Esophagus squamous epithelium (tissue), 5 donors: ENCODE data around the gene ITGA11. TPM values are rescaled to one million over a fixed set of nuclear protein-coding genes. Genes with fewer than 3 reads are reported as not detected.

Experiments
- DNase-seq: peaks from one replicate; lab custom pipeline; 2025; lab: John Stamatoyannopoulos, UW
- H3K27ac ChIP-seq, 4 donors: fragments of 200-600 bp; sonication (generic); one replicate each; pipeline ENCODE4 v1.5.1; 2016 to 2019; ENCODE audit warnings: mild to moderate bottlenecking in 1 of 4
- H3K27me3 ChIP-seq, 4 donors: fragments of 200-600 bp; sonication (generic); 1 replicate in 3 of 4; 2 replicates in 1 of 4; pipeline versions ENCODE4 v1.5.1 to v1.6.0; 2017 to 2021; ENCODE audit warnings: antibody characterized with exemption in 1 of 4
- H3K36me3 ChIP-seq, 3 donors: fragments of 200-600 bp; sonication (generic); one replicate each; pipeline ENCODE4 v1.5.1; 2016 to 2019
- H3K4me1 ChIP-seq, 3 donors: fragments of 200-600 bp; sonication (generic); one replicate each; pipeline ENCODE4 v1.5.1; 2017 to 2019
- H3K4me3 ChIP-seq, 4 donors: fragments of 200-600 bp; sonication (generic); 1 replicate in 3 of 4; 2 replicates in 1 of 4; pipeline ENCODE4 v1.5.1; 2016 to 2019; ENCODE audit warnings: mild to moderate bottlenecking in 2 of 4, moderate library complexity in 1 of 4
- H3K9me3 ChIP-seq, 3 donors: fragments of 200-600 bp; sonication (generic); one replicate each; pipeline ENCODE4 v1.5.1; 2016 to 2019
- POLR2A ChIP-seq, 4 donors: fragments of 450-650 bp; IDR thresholded peaks; one replicate each; pipeline ENCODE4 v1.6.1; 2017; ENCODE audit warnings: antibody characterized with exemption in 4 of 4, mild to moderate bottlenecking in 4 of 4, moderate library complexity in 3 of 4
- WGBS, 2 donors: methylation state at CpG; one replicate each; pipeline ENCODE4 v1.1.5; 2018; 5-methylcytosine and 5-hydroxymethylcytosine counted together
- intact Hi-C: fragments of 100-400 bp; cut with DNase I; formaldehyde crosslinking; loops from one replicate; pipeline ENCODE4 v1.15.0; 2022
- total RNA-seq, 4 donors: library from RNA; depleted of rRNA; stranded (reverse); fragments of >200 nt; gene quantifications; one replicate each; pipeline ENCODE4 v1.1.0, GENCODE V29; 2016
- TF ChIP-seq, protein P1 (sequence below), 6 experiments: fragments of 450-650 bp in 4 of 6; fragments of 200-600 bp in 2 of 6; sonication (generic) in 2 of 6; IDR thresholded peaks; one replicate each; pipeline ENCODE4 v1.5.1; 2016 to 2019; ENCODE audit warnings: antibody characterized with exemption in 6 of 6, mild to moderate bottlenecking in 4 of 6, moderate library complexity in 4 of 6
- donor health status: DM: yes; HTN: yes; CAD: no.

Gene ITGA11
- total RNA-seq, 4 donors from 2014 or later, result 0.19 to 2.9 (median 0.81) TPM

DNA sequence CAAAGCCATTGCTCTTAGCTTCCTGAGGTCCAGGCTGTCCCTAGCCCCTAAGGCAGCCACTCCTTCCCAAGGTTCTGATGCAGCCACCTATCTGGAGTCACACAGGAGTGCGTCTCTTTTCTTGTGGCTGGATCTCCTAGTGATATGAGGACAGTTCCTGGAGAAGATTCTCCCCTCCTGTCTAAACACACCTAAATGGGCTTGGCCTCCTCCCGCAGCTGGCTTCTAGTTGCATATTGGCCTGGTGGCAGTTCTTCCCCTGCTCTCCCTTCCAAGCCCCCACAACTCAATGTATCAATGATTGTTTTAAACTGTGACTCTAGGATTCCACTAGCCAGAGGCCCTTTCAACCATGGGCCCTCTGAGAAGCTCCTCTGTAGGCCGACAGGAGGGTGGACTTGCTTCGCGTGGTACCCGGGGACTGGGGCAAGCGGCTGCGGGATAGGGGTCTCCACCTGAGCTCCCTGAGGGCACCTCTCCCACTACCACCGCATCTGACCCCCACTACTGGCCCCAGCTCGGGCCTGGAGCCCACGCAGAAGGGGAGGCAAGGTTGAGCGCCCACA, 1.4 kb downstream of the ITGA11 start:
- Histone ChIP-seq H3K4me3 (peak overlapping the region in 3 of 4 donors; percentile 42 to 62 (median 47)), H3K27ac (peak overlapping the region in 2 of 4 donors; percentile 50 to 63)
- WGBS, 2 donors, result 56 to 82% methylated on average over 2 to 7 of the region's 12 CpGs

DNA sequence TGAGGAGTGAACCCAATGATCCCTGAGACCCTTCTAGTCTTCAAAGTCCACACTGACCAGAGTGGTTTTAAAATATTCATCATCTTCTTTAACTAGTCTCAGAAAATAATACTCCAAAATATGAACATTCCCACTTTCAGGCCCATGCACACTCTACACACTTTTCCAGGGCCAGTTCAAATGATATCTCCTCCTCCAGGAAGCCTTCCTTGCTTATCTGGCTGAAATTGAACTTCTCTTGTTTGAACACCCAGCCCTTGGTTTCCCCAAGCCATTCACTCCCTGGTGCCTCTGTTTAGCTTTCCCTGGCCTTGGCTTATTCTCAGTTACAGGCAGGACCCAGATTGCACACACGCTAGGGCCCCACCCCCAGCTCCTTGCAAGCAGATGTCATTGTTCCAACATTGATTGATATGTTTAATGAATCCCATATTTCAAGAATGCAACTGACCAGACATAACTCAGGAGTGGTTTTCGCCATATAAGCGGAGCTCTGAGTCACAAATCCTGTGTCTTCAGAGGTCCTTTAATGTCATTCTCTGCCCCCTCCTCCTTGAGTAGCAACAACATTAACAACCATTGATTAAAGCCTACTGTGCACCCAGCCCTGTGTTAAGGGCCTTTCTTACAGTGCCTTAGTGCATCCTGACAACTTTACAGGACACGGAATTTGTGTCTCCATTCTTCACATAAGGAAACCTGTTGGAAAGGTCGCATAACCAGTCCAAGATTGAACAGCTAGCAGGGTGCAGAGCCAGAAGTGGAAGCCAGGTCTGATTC, 2.1 kb downstream of the ITGA11 start:
- DNase-seq, result no peak
- WGBS, 2 donors, result 78 to 84% methylated on average over 5 of the region's 5 CpGs
- Histone ChIP-seq H3K4me1 (peaks cover 13 to 23% (median 20%) of the 10 kb centered on the region in 3 donors), H3K36me3 (no peaks in the 10 kb centered on the region), H3K27ac (no peak overlapping the region), H3K9me3 (no peaks in the 10 kb centered on the region), H3K4me3 (no peak overlapping the region), H3K27me3 (peaks cover 0 to 74% (median 15%) of the 10 kb centered on the region in 4 donors)
- intact Hi-C loops, result no loop called here
- TF ChIP-seq POLR2A (IDR thresholded peaks at IDR 0.05), result no peak
- TF ChIP-seq, protein P1, sequence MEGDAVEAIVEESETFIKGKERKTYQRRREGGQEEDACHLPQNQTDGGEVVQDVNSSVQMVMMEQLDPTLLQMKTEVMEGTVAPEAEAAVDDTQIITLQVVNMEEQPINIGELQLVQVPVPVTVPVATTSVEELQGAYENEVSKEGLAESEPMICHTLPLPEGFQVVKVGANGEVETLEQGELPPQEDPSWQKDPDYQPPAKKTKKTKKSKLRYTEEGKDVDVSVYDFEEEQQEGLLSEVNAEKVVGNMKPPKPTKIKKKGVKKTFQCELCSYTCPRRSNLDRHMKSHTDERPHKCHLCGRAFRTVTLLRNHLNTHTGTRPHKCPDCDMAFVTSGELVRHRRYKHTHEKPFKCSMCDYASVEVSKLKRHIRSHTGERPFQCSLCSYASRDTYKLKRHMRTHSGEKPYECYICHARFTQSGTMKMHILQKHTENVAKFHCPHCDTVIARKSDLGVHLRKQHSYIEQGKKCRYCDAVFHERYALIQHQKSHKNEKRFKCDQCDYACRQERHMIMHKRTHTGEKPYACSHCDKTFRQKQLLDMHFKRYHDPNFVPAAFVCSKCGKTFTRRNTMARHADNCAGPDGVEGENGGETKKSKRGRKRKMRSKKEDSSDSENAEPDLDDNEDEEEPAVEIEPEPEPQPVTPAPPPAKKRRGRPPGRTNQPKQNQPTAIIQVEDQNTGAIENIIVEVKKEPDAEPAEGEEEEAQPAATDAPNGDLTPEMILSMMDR (IDR thresholded peaks at IDR 0.05), result no peak

More for the DNA sequence above, 1.4 kb downstream of the ITGA11 start:
- TF ChIP-seq POLR2A (IDR thresholded peaks at IDR 0.05), result no peak
- Histone ChIP-seq H3K9me3 (no peaks in the 10 kb centered on the region), H3K36me3 (no peaks in the 10 kb centered on the region), H3K4me1 (peaks cover 13 to 23% (median 20%) of the 10 kb centered on the region in 3 donors), H3K27me3 (peaks cover 0 to 79% (median 15%) of the 10 kb centered on the region in 4 donors)
- intact Hi-C loops, result no loop called here
- no peak for DNase-seq

DNA sequence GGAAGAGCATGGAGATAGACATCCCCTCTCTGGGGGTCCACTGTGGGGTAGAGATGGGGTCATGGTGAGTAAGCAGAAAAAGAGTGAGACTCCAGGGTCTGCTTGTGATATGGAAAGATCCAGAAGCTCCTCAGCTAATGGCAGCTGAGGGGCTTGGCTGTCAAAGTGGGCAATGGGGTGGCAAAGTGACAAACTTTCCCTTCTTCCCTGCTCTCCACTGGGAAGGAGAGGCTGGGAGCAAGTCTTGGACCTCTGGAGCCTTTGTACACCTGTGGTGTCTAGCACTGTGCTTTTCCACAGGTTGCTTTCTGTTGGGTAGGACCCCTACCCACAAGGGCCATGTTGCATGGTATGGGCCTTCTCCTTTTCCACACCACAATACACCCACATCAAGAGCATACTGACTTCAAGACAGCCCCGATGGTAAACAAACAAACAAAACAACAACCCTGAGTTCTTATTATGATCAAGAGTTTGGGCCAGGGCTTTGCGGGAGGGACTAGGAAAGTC, 3.5 kb downstream of the ITGA11 start:
- no peaks in the 10 kb centered on the region for H3K36me3 ChIP-seq
- no peak for TF ChIP-seq POLR2A (IDR thresholded peaks at IDR 0.05)
- TF ChIP-seq, protein P1 (IDR thresholded peaks at IDR 0.05), result no peak
- no peak overlapping the region for H3K4me3 ChIP-seq
- no peak for DNase-seq
- intact Hi-C loops, result no loop called here
- H3K4me1 ChIP-seq, result peaks cover 13 to 23% (median 20%) of the 10 kb centered on the region in 3 donors
- 100% methylated on average over 1 of the region's 2 CpGs; no CpG with 5 or more reads in 1 of the 2 donors for WGBS, 2 donors
- no peaks in the 10 kb centered on the region for H3K9me3 ChIP-seq
- no peak overlapping the region for H3K27ac ChIP-seq
- peaks cover 0 to 60% (median 15%) of the 10 kb centered on the region in 4 donors for H3K27me3 ChIP-seq

DNA sequence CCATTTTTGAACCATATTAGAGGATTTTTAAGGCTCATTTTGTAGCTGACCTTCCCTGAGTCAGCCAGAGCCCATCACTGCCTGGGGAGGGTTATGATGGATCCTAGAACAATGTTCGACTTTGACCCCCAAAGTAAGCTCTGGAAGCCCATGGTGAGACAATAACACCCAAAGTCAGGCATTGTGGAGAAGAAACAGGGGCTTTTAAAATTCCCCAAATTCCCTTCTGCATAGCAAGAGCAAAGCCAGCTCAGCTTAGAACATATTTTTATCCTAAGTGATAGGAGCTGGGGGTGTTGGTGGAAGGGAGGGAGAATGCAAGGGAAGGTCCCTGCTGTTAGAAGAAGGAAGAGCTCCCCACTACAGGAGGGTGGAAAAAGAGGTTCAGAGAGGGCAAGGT, 4.0 kb downstream of the ITGA11 start:
- DNase-seq, result no peak
- no peaks in the 10 kb centered on the region for H3K36me3 ChIP-seq
- H3K27me3 ChIP-seq, result peaks cover 0 to 54% (median 15%) of the 10 kb centered on the region in 4 donors
- H3K4me3 ChIP-seq, result no peak overlapping the region
- TF ChIP-seq, protein P1 (IDR thresholded peaks at IDR 0.05), result no peak
- no peak for TF ChIP-seq POLR2A (IDR thresholded peaks at IDR 0.05)
- WGBS, 2 donors, result 70 to 100% methylated on average over 1 of the region's 1 CpG
- H3K4me1 ChIP-seq, result peaks cover 13 to 23% (median 20%) of the 10 kb centered on the region in 3 donors
- intact Hi-C loops, result no loop called here
- no peak overlapping the region for H3K27ac ChIP-seq
- H3K9me3 ChIP-seq, result no peaks in the 10 kb centered on the region

DNA sequence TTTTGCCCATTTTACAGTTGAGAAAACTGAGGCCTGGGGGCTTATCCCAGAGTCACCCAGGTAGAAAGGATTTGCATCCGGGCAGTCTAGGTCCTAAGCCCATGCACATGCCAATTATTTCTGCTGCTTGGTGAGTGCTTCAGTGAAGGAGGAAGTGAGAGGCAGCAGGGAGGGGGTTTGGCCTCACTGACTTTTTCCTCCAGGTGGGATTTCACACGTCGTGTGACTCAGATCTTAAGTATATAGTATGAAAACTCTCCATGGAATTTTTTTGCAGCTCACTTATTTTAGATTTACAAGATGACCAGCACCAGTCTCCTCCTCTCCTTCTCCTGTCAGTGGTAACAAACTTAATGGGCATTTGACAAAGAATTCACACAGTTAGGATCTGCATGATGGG, 4.6 kb downstream of the ITGA11 start:
- no peaks in the 10 kb centered on the region for H3K9me3 ChIP-seq
- H3K27ac ChIP-seq, result no peak overlapping the region
- intact Hi-C loops, result no loop called here

More for the DNA sequence above, 4.6 kb downstream of the ITGA11 start:
- no peak for DNase-seq
- no peaks in the 10 kb centered on the region for H3K36me3 ChIP-seq
- no peak overlapping the region for H3K4me3 ChIP-seq
- peaks cover 0 to 49% (median 10%) of the 10 kb centered on the region in 4 donors for H3K27me3 ChIP-seq
- WGBS, 2 donors, result 48 to 52% methylated on average over 3 of the region's 3 CpGs
- peaks cover 11 to 18% (median 16%) of the 10 kb centered on the region in 3 donors for H3K4me1 ChIP-seq
- TF ChIP-seq, protein P1 (IDR thresholded peaks at IDR 0.05), result no peak
- no peak for TF ChIP-seq POLR2A (IDR thresholded peaks at IDR 0.05)
